IMR-90 (cell line): Measurements from ENCODE around the gene SPATA21.

Source experiments
- BHLHE40 ChIP-seq: fragments of 150-350 bp; IDR thresholded peaks from 2 replicates; pipeline ENCODE4 v1.6.1; 2016; ENCODE audit warnings: mild to moderate bottlenecking, low read depth, low read length
- CHD1 ChIP-seq: IDR thresholded peaks from 2 replicates; pipeline ENCODE4 v1.6.1; 2012; ENCODE audit warnings: low read depth, low read length, improper control_type of control experiment
- CTCF ChIP-seq: conservative IDR thresholded peaks from 2 replicates; pipeline ENCODE4 v1.5.1; 2012; ENCODE audit warnings: mild to moderate bottlenecking, low read depth, low read length, improper control_type of control experiment
- ELK1 ChIP-seq: fragments of 150-350 bp; IDR thresholded peaks from 2 replicates; pipeline ENCODE4 v1.6.1; 2016; ENCODE audit warnings: low read depth, mild to moderate bottlenecking, low read length, moderate library complexity, borderline replicate concordance
- MAFK ChIP-seq: IDR thresholded peaks from 2 replicates; pipeline ENCODE4 v1.6.1; 2012; ENCODE audit warnings: low read depth, low read length, improper control_type of control experiment
- MAZ ChIP-seq: IDR thresholded peaks from 2 replicates; pipeline ENCODE4 v1.6.1; 2012; ENCODE audit warnings: low read depth, mild to moderate bottlenecking, low read length, improper control_type of control experiment, moderate library complexity, borderline replicate concordance
- MXI1 ChIP-seq: IDR thresholded peaks from 2 replicates; pipeline ENCODE4 v1.6.1; 2012; ENCODE audit warnings: low read depth, mild to moderate bottlenecking, low read length, moderate library complexity, borderline replicate concordance
- POLR2A ChIP-seq: IDR thresholded peaks from 2 replicates; pipeline ENCODE4 v1.6.1; 2012; ENCODE audit warnings: mild to moderate bottlenecking, low read depth, low read length
- RAD21 ChIP-seq: IDR thresholded peaks from 2 replicates; pipeline ENCODE4 v1.6.1; 2012; ENCODE audit warnings: low read length, improper control_type of control experiment
- RCOR1 ChIP-seq: IDR thresholded peaks from 2 replicates; pipeline ENCODE4 v1.6.1; 2012; ENCODE audit warnings: mild to moderate bottlenecking, low read length, improper control_type of control experiment; ENCODE audit not compliant: insufficient replicate concordance
- RFX5 ChIP-seq: IDR thresholded peaks from 2 replicates; pipeline ENCODE4 v1.8.0; 2012; ENCODE audit warnings: low read depth, mild to moderate bottlenecking, low read length, moderate library complexity
- SMC3 ChIP-seq: fragments of 150-350 bp; IDR thresholded peaks from 2 replicates; pipeline ENCODE4 v1.6.1; 2016; ENCODE audit warnings: low read depth, mild to moderate bottlenecking, antibody characterized with exemption, low read length, moderate library complexity
- USF2 ChIP-seq: fragments of 150-350 bp; IDR thresholded peaks from 2 replicates; pipeline ENCODE4 v1.6.1; 2017; ENCODE audit warnings: mild to moderate bottlenecking, antibody characterized with exemption, low read length, low read depth

GRCh38 chr1:16421201-16421600 lies 16.0 kb downstream of the SPATA21 start:
- TF ChIP-seq RCOR1 (no peak), CTCF (no peak), POLR2A (no peak), RFX5 (no peak), USF2 (no peak), SMC3 (no peak), ELK1 (no peak), MXI1 (no peak), RAD21 (no peak), MAZ (no peak), CHD1 (no peak), MAFK (no peak), BHLHE40 (no peak)
